IMR-90 (cell line): Measurements from ENCODE around the gene INPP5E. TPM values are rescaled to one million over a fixed set of nuclear protein-coding genes. Genes with fewer than 3 reads are reported as not detected.

Experiments
- ATAC-seq: fragments of 200-7000 bp; cut with Tn5 transposase; 2 replicates; pipeline ENCODE4 v1.9.1; 2020; ENCODE audit warnings: low read depth, mild to moderate bottlenecking, moderate library complexity
- BruUV-seq: library from RNA; stranded (reverse); fragments of 400-500 nt; replicated peaks from 2 replicates; lab custom pipeline; 2021; lab: Mats Ljungman, UMichigan
- CTCF ChIA-PET: fragments of 300-600 bp; formaldehyde crosslinking; extraction: SDS; loops from one replicate; lab custom pipeline; 2021; ENCODE audit warnings: antibody characterized with exemption; lab: Yijun Ruan, JAX
- POLR2A ChIA-PET: fragments of 300-600 bp; sonication (Branson Sonifier 250); formaldehyde crosslinking; loops from one replicate; lab custom pipeline; 2022; ENCODE audit warnings: antibody characterized with exemption; ENCODE audit not compliant: unreplicated experiment; lab: Charles Lee
- DNase-seq: peaks from one replicate; pipeline ENCODE4 v3.0.0; 2013
- H2AFZ ChIP-seq: replicated peaks from 2 replicates; pipeline ENCODE3; 2013; ENCODE audit warnings: low read length, mild to moderate bottlenecking; ENCODE audit not compliant: poor library complexity
- H2AK5ac ChIP-seq: 2 replicates; pipeline ENCODE4 v1.6.1; 2013; ENCODE audit warnings: low read depth, low read length, inconsistent platforms
- H2AK9ac ChIP-seq: replicated peaks from 2 replicates; pipeline ENCODE3; 2013; ENCODE audit warnings: mild to moderate bottlenecking, low read depth, low read length, moderate library complexity; ENCODE audit not compliant: poor library complexity
- H2BK120ac ChIP-seq: 2 replicates; pipeline ENCODE4 v1.6.1; 2013; ENCODE audit warnings: low read depth, low read length, inconsistent platforms
- H2BK15ac ChIP-seq: 3 replicates; pipeline ENCODE4 v1.6.1; 2013; ENCODE audit warnings: low read depth, low read length, inconsistent platforms
- H2BK20ac ChIP-seq: 2 replicates; pipeline ENCODE4 v1.6.1; 2013; ENCODE audit warnings: low read depth, mild to moderate bottlenecking, inconsistent platforms, low read length, moderate library complexity
- H2BK5ac ChIP-seq: 2 replicates; pipeline ENCODE4 v1.6.1; 2013; ENCODE audit warnings: mild to moderate bottlenecking, low read depth, low read length, inconsistent platforms; ENCODE audit not compliant: poor library complexity, severe bottlenecking
- H3K14ac ChIP-seq: replicated peaks from 2 replicates; pipeline ENCODE4 v1.6.1; 2013; ENCODE audit warnings: low read depth, low read length, inconsistent platforms
- H3K18ac ChIP-seq: 2 replicates; pipeline ENCODE4 v1.6.1; 2013; ENCODE audit warnings: low read depth, low read length, control low read depth
- H3K23ac ChIP-seq: 2 replicates; pipeline ENCODE4 v1.6.1; 2013; ENCODE audit warnings: low read depth, low read length, inconsistent platforms
- H3K27ac ChIP-seq: 2 replicates; pipeline ENCODE4 v1.5.1; 2013; ENCODE audit warnings: mild to moderate bottlenecking, control low read depth, low read length; ENCODE audit not compliant: insufficient read depth
- H3K27me3 ChIP-seq: 2 replicates; pipeline ENCODE4 v1.6.1; 2013; ENCODE audit warnings: low read length; ENCODE audit not compliant: control insufficient read depth, insufficient read depth
- H3K36me3 ChIP-seq: 2 replicates; pipeline ENCODE4 v1.6.1; 2013; ENCODE audit warnings: low read length, mixed read lengths; ENCODE audit not compliant: control insufficient read depth, insufficient read depth
- H3K4ac ChIP-seq: 2 replicates; pipeline ENCODE4 v1.6.1; 2013; ENCODE audit warnings: low read depth, low read length, inconsistent platforms
- H3K4me1 ChIP-seq: 2 replicates; pipeline ENCODE4 v1.6.1; 2013; ENCODE audit warnings: low read length, mixed read lengths; ENCODE audit not compliant: control insufficient read depth, insufficient read depth
- H3K4me2 ChIP-seq: 2 replicates; pipeline ENCODE4 v1.6.1; 2013; ENCODE audit warnings: low read depth, mild to moderate bottlenecking, control low read depth, low read length, moderate library complexity
- H3K4me3 ChIP-seq: 2 replicates; pipeline ENCODE4 v1.5.1; 2013; ENCODE audit warnings: low read depth, mild to moderate bottlenecking, control low read depth, low read length, moderate library complexity; ENCODE audit not compliant: insufficient read depth
- H3K56ac ChIP-seq: 2 replicates; pipeline ENCODE4 v1.6.1; 2013; ENCODE audit warnings: low read length, inconsistent platforms; ENCODE audit not compliant: insufficient read depth; ENCODE audit errors: extremely low read depth
- H3K79me1 ChIP-seq, 2 experiments: 2 replicates each; pipeline ENCODE4 v1.6.1; 2013; ENCODE audit warnings: low read length in 2 of 2, inconsistent platforms in 1 of 2, low read depth in 1 of 2
- H3K9ac ChIP-seq: 2 replicates; pipeline ENCODE4 v1.6.1; 2013; ENCODE audit warnings: low read depth, low read length, control low read depth
- H3K9me1 ChIP-seq: 2 replicates; pipeline ENCODE4 v1.6.1; 2013; ENCODE audit warnings: low read length, inconsistent platforms; ENCODE audit not compliant: insufficient read depth
- H3K9me3 ChIP-seq: 2 replicates; pipeline ENCODE4 v1.6.1; 2013; ENCODE audit warnings: low read length; ENCODE audit not compliant: control insufficient read depth, insufficient read depth
- H4K20me1 ChIP-seq: 2 replicates; pipeline ENCODE4 v1.6.1; 2013; ENCODE audit warnings: low read length, inconsistent platforms; ENCODE audit not compliant: insufficient read depth
- H4K5ac ChIP-seq: 2 replicates; pipeline ENCODE4 v1.6.1; 2013; ENCODE audit warnings: mild to moderate bottlenecking, low read depth, low read length, control low read depth
- H4K8ac ChIP-seq, 2 experiments: 2 replicates each; pipeline ENCODE4 v1.6.1; 2013; ENCODE audit warnings: low read depth in 2 of 2, low read length in 2 of 2, control low read depth in 1 of 2, inconsistent platforms in 1 of 2
- H4K91ac ChIP-seq: 2 replicates; pipeline ENCODE4 v1.6.1; 2013; ENCODE audit warnings: low read depth, low read length, inconsistent platforms; ENCODE audit not compliant: insufficient read depth
- MXI1 ChIP-seq: IDR thresholded peaks from 2 replicates; pipeline ENCODE4 v1.6.1; 2012; ENCODE audit warnings: low read depth, mild to moderate bottlenecking, low read length, moderate library complexity, borderline replicate concordance
- NFE2L2 ChIP-seq: fragments of 150-350 bp; IDR thresholded peaks from 2 replicates; pipeline ENCODE4 v1.6.1; 2016; ENCODE audit warnings: low read depth, mild to moderate bottlenecking, low read length
- WGBS, 2 experiments: methylation state at CpG; one replicate each; pipeline versions ENCODE4 v1.1.5 to v1.1.7; 2013; ENCODE audit warnings: missing lambda C conversion rate in 2 of 2; ENCODE audit not compliant: insufficient read length in 1 of 2; ENCODE audit errors: extremely low coverage in 2 of 2; 5-methylcytosine and 5-hydroxymethylcytosine counted together
- dilution Hi-C: fragments of 300-500 bp; cut with HindIII; formaldehyde crosslinking; loops from one replicate; pipeline ENCODE4 v1.14.3; 2018; ENCODE audit warnings: low sequenced_read_pairs; ENCODE audit not compliant: unreplicated experiment
- in situ Hi-C: fragments of 300-500 bp; cut with MboI; formaldehyde crosslinking; loops from 3 replicates; pipeline ENCODE4 v1.14.3; 2019; ENCODE audit warnings: low sequenced_read_pairs, inconsistent platforms, mixed read lengths
- intact Hi-C: fragments of 100-400 bp; cut with micrococcal nuclease; formaldehyde crosslinking; loops from 2 replicates; pipeline ENCODE4 v1.10.0; 2022
- polyA plus RNA-seq, 3 experiments: library from polyadenylated mRNA; depleted of rRNA; stranded (reverse); fragments of >200 nt; gene quantifications; 2 replicates each; pipeline ENCODE4 v1.2.3, GENCODE V29; 2012; ENCODE audit warnings: low replicate concordance in 1 of 3
- total RNA-seq: library from RNA; depleted of rRNA; stranded (reverse); fragments of >200 nt; gene quantifications from 2 replicates; pipeline ENCODE4 v1.2.3, GENCODE V29; 2012

The INPP5E gene
- total and polyA plus RNA-seq, 2 of the 4 experiments (the other 2 are of a cell fraction), result 1.6 to 9.4 TPM

- H3K27me3 ChIP-seq, result no peaks in the 10 kb centered on the region; the same call in 1 of the 2 replicates
- H3K36me3 ChIP-seq, result peaks cover 5% of the 10 kb centered on the region; the same call in 1 of the 2 replicates
- TF ChIP-seq MXI1 (peak; percentile 71; the same call in 1 of the 2 replicates), NFE2L2 (no peak)
- ChIA-PET POLR2A (no interaction called here), CTCF (interaction anchor here (0.7 to 3.1 kb wide), 3 partner anchors 118 to 148 kb away, joined by 3 to 16 read pairs (median 7); no protein-coding TSS in a partner anchor)
- peaks cover 8% of the 10 kb centered on the region; the same call in 1 of the 2 replicates for H3K4me1 ChIP-seq
- in situ Hi-C loops (no loop called here), intact Hi-C loops (loop anchor here (2.0 kb wide), 2 partner anchors 45 to 63 kb away; partner anchors contain the start of genes INPP5E and NOTCH1), dilution Hi-C loops (no loop called here)
- peak overlapping the region; percentile 99 for H4K91ac ChIP-seq
- H2BK120ac ChIP-seq, result peak overlapping the region; percentile 90
- no peak overlapping the region for H2BK20ac ChIP-seq
- H3K9ac ChIP-seq, result peak overlapping the region; percentile 91
- DNase-seq (peak; percentile 77), ATAC-seq (peak; percentile 59)
- peak overlapping the region; percentile 95 for H2AK5ac ChIP-seq
- H3K18ac ChIP-seq, result peak overlapping the region; percentile 72
- BruUV-seq, result no TSS peak
- H3K56ac ChIP-seq, result peak overlapping the region; percentile 93
- peaks cover 50% of the 10 kb centered on the region for H4K20me1 ChIP-seq
- H3K23ac ChIP-seq, result peak overlapping the region; percentile 100
- H3K4ac ChIP-seq, result peak overlapping the region; percentile 100
- H3K4me2 ChIP-seq, result peak overlapping the region; percentile 95
- peak overlapping the region; percentile 99 for H2AK9ac ChIP-seq
- H3K14ac ChIP-seq, result peak overlapping the region; percentile 100
- peak overlapping the region; percentile 72 to 99 for H4K8ac ChIP-seq
- H2AFZ ChIP-seq, result peak overlapping the region; percentile 99
- no peaks in the 10 kb centered on the region for H3K9me3 ChIP-seq
- peak overlapping the region; percentile 95 for H3K27ac ChIP-seq
- H4K5ac ChIP-seq, result peak overlapping the region; percentile 75
- H2BK15ac ChIP-seq, result peak overlapping the region; percentile 93; the same call in 1 of the 3 replicates
- 0% methylated on average over 49 of the region's 63 CpGs; no CpG with 5 or more reads in 1 of the 2 experiments for WGBS, 2 experiments
- peak overlapping the region; percentile 98 for H2BK5ac ChIP-seq
- peaks cover 0 to 14% of the 10 kb centered on the region in 2 experiments; a peak in 2 of 4 replicates for H3K79me1 ChIP-seq
- peak overlapping the region; percentile 68 for H3K4me3 ChIP-seq
- H3K9me1 ChIP-seq, result no peaks in the 10 kb centered on the region; the same call in 1 of the 2 replicates
Measured at GRCh38 chr9:136483589-136484152, 44.0 kb upstream of the INPP5E start.
